Endometrium (tissue), 2 donors: ENCODE results near the gene KLHL4.
"Not testable (repeated sequence)": the region's sequence is repeated elsewhere in the genome, so short reads cannot be mapped to it uniquely, and the experiment has no call there.

ENCODE experiments used
- FAIRE-seq: peaks from 2 replicates; lab custom pipeline; 2012; peaks lifted over from hg19 to GRCh38; lab: Jason Lieb, UNC
- donor health status: control.
- donor health status: control.

KLHL4 gene

GRCh38 chrX:87664381-87664780 is 146.8 kb downstream of the KLHL4 start:
- FAIRE-seq, result peak; percentile 79

GRCh38 chrX:87679849-87680248 is 162.2 kb downstream of the KLHL4 start:
- FAIRE-seq, result no peak

DNA sequence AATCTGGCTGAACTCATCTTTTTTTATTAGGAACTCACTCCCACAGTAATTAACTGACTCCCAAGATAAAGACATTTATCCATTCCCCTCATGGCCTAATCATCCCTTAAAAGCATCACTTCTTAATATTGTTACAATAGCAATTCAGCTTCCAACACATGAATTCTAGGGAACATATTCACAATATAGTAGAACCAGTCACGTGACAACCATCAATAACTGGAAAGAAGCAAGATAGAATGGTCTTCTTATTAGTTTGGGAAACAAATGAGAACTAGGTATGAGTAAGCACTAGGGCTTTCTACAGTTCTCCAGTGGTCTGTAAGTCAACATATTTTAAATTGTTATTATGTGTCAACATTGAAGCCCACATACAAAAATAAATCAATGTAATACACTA is 170.1 kb downstream of the KLHL4 start:
- FAIRE-seq, result no peak

DNA sequence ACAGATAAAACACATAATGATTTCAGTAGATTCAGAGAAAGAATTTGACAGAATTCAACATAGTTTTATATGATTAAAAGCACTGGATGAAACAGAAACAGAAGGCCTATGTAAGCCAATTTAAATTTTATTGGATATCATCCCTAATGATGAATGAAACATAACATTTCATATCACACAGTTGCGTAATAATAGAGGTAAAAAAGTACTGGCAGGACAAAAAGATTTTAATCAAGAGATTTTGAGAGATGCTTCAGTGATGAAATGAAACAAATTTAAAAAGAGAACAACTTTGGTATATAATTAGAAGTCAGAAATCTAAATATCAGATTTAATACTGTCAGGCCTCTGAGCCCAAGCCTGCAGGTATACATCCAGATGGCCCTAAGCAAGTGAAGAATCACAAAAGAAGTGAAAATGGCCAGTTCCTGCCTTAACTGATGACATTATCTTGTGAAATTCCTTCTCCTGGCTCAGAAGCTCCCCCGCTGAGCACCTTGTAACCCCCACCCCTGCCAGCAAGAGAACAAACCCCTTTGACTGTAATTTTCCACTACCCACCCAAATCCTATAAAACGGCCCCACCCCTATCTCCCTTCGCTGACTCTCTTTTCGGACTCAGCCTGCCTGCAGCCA is 170.6 kb downstream of the KLHL4 start:
- FAIRE-seq, result not testable (repeated sequence)

GRCh38 chrX:87689218-87689617 is 171.6 kb downstream of the KLHL4 start:
- FAIRE-seq, result not testable (repeated sequence)

- FAIRE-seq, result no peak
Observed at GRCh38 chrX:87693204-87693603, 175.6 kb downstream of the KLHL4 start.

GRCh38 chrX:87697409-87697808 is 179.8 kb downstream of the KLHL4 start:
- FAIRE-seq, result no peak

- peak; percentile 43 for FAIRE-seq
Observed at GRCh38 chrX:87702795-87703194, 185.2 kb downstream of the KLHL4 start.

DNA sequence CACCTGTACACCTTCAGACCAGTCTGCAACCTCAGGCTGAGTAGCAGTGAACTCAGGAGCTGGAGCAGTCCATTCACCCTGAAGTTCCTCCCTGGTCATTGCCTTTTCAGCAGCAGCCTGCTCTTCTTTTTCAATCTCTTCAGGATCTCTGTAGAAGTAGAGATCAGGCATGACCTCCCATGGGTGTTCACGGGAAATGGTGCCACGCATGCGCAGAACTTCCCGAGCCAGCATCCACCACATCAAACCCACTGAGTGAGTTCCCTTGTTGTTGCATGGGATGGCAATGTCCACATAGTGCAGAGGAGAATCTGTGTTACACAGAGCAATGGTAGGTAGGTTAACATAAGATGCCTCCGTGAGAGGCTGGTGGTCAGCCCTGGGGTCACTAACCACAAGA is 185.9 kb downstream of the KLHL4 start:
- not testable (repeated sequence) for FAIRE-seq

DNA sequence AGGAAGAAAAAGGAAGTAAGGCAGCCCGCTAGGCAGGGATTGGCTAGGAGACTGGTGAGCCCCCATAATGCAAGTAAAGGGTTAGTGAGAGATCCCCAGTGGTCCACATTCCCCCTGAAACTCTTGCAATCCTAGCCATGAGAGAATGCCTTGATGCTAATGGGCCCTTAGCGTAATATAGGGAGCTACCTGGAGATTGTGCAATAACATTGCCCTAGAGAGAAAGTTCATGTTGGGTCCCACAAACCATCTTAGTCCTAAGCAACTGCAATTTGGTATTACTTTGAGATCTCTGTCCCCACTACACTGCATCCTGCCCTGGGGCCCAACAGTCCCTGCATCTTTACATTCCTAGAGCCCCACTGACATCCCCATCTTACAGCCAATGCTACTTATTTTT is 188.5 kb downstream of the KLHL4 start:
- no peak for FAIRE-seq

DNA sequence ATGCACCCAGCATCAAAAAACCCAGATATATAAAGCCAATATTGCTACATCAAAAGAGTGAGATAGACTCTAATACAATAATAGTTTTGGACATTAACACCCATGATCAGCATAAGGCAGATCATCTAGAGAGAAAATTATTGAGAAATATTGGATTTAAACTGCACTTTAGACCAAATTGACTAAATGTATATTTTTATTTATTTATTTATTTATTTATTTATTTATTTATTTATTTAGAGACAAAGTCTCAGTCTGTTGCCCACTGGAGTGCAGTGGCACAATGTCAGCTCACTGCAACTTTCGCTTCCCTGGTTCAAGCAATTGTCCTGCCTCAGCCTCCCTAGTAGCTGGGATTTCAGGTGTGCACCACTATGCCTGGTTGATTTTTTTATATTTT is 193.0 kb downstream of the KLHL4 start:
- no peak for FAIRE-seq
